DND-41 (cell line): ENCODE data around the gene DHX29.

ENCODE experiments used
- CTCF ChIP-seq: IDR thresholded peaks from 2 replicates; pipeline ENCODE4 v1.5.1; 2012; ENCODE audit warnings: borderline replicate concordance, low read length, moderate library complexity, mild to moderate bottlenecking; ENCODE audit not compliant: poor library complexity, severe bottlenecking; ENCODE audit errors: extremely low read depth
- EZH2 ChIP-seq: IDR thresholded peaks from 3 replicates; pipeline ENCODE4 v1.6.1; 2012; ENCODE audit warnings: borderline replicate concordance, low read depth, mild to moderate bottlenecking, moderate library complexity, low read length, inconsistent platforms; ENCODE audit not compliant: severe bottlenecking

- TF ChIP-seq CTCF (no peak), EZH2 (no peak)
These were observed 74.2 kb downstream of the DHX29 start, which contains the start of gene CCNO for GRCh38 chr5:55232985-55233928.
